ENCODE data around the gene TMEM198.

Gene TMEM198

DNA sequence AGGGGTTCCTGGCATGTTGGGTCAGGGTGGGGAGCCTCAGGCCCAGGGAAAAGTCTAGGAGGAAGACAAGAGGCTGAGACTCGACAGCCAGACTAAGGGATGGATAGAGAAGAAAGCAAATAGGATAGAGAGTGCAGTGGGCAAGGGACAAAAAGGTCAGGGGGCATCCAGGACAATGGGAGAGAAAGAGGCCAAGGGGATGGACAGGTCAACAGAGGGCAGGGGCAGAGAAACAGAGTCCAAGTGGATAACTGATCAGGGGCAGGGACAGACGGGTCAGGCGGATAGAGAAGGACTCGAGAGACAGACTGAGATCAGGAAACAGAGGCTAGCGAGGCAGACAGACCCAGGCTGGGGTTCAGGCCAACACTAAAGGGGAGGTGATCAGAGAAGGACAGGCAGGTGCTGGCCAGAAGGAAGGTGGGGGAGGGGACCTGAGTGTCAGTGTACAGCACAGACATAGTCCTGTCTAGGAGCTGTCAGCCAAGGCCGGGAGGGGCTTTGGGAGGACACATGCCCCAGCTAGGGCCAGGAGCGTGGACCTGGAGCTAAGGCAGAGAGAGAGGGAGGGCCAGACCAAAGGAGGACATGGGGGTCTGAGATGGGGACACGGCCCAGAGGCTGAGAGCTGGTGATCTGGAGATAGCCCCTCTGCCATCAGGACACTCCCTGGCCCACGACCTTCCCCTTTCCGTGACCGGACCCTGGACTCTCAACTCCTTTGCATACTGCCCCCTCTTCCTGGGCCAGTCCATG lies 17.3 kb upstream of the TMEM198 start:
- DNase-seq = no peak

GRCh38 chr2:219527076-219527394 lies 16.8 kb upstream of the TMEM198 start:
- peak; percentile 25 for DNase-seq

- DNase-seq = no peak
Measured at GRCh38 chr2:219527472-219527871, 16.4 kb upstream of the TMEM198 start.

- DNase-seq = peak; percentile 65
Measured at GRCh38 chr2:219530048-219530963, 13.5 kb upstream of the TMEM198 start.

GRCh38 chr2:219531639-219532377 lies 12.0 kb upstream of the TMEM198 start:
- no peak for DNase-seq

GRCh38 chr2:219532378-219532649 lies 11.5 kb upstream of the TMEM198 start:
- no peak for DNase-seq

DNA sequence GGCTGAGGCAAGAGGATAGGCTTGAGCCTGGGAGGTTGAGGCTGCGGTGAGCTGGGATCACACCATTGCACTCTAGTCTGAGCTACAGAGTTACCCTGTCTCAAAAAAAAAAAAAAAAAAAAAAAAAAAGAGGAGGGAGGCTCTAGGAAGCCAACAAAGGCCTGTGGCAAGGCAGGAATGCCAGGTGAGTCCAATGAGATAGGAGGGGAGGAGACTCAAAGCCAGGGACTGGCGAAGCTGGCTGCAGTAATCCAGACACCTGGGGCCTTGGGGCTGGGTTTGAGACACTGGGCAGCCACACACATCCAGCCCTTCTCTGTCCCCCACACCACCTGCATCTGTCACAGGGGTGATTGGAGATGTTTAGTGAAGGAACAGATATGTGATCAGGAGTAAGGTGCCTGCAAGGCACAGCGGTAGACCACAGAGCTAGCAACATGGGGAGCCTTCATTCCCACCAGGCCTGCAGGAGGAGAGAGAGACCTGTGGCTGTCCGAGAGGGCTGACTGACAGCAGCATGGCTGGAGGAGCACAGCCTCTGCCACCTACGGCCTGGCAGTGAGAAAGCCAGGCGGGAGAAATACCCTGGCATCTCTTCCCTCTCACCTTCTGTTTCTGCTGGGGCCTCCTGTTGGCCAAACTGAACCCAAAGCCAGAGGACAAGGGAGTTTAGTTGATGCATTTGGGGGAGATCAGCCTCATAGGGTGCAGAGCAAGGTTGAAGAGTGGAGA lies 9.7 kb upstream of the TMEM198 start:
- no peak for DNase-seq

DNA sequence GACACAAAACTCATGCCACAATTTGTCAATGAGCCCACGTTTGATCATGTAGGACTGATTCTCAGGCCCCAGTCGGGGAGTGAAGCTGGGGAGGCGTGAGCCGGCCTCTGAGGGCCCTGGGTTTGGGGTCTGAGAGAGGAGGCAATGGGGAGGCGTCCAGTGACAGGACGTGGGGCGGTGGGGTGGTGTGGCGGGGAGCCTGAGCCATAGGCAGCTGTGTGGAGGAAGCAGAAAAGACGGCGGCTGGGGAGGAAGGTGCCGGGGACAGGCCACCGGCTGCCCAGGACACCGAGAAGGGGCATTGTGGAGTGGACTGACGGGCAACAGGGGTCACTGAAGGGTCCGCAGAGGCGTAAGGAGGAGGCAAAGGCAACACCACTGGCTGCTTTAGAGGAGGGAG lies 7.4 kb upstream of the TMEM198 start:
- no peak for DNase-seq

GRCh38 chr2:219536967-219537366 lies 6.9 kb upstream of the TMEM198 start:
- DNase-seq = no peak

DNA sequence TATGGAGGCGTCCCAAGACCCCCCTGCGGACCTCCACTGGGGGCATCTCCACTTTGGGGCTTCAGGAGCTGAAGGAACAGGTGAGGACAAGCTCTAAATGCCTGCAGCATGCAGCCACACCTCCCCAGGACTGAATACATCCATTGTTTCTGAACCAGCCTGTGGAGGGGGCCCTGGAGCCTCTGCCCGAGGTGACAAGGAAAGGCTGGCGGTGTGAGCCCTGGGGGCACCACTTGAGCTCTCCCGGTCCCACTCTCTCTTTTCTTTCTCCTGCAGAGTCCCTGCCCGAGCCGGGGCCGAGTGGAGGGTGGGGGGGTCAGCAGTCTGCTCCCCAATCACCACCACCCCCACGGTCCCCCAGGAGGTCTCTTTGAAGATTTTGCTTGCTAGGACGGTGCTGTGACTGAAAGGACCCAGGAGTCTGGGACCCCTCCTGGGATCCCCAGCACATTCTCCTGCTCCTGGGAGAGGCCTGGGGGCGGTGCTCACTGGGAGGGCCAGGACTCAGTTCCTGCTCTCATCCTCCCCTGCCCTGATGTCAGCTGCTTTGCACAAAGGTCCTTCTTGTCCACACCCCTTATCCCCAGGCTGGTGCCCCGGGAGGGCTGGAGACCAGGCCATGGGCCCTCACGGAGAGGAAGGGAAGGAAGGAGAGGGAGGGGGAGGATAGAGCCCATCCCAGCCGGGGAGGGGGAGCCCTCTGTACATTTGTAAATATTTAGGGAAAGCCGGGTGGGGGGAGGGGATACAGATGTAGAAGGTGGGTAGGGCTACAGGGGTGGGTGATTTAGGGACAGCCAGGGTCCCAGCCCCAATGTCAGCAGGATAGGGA lies 6.0 kb upstream of the TMEM198 start:
- no peak for DNase-seq

- DNase-seq = no peak
Measured at GRCh38 chr2:219538504-219538951, 5.3 kb upstream of the TMEM198 start.

DNA sequence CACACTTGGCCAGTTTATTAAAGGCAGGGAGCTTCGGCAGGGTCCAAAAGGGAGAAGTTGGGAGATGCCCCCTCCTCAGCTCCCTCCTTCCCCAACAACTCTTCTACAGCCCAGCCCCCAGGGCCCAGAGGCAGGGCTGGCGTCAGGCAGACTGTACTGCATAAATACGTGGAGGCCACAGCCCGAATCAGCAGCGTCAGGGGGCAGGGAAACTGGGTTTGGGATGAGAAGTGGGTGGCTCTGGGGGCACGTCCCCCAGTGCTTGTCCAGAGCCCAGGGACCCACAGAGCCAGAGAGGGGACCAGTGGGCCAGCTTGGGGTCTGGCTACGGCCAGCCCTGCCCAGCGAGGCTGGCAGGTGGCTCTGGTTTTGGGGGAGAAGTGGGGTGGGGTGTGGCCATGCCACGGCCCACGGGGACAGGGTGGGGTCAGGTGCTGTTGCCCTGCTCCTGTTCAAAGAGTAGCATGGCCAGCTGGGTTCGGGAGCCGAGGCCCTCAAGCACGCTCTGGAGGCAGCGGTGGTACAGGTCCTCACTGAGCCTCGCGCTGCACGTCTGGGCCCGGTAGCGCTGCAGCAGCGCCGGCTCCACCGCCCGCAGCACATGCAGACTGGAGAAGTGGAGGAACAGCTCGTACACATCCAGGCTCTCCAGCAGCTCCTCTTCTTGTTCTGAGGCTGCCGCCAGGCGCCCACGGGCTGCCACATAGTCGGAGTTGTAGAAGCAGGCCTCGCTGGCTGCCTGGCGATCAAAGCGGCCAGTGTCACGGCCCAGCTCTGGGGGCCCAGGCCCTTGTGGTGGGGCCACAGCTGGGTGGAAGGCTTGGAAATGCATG lies 4.7 kb upstream of the TMEM198 start:
- DNase-seq = no peak

DNA sequence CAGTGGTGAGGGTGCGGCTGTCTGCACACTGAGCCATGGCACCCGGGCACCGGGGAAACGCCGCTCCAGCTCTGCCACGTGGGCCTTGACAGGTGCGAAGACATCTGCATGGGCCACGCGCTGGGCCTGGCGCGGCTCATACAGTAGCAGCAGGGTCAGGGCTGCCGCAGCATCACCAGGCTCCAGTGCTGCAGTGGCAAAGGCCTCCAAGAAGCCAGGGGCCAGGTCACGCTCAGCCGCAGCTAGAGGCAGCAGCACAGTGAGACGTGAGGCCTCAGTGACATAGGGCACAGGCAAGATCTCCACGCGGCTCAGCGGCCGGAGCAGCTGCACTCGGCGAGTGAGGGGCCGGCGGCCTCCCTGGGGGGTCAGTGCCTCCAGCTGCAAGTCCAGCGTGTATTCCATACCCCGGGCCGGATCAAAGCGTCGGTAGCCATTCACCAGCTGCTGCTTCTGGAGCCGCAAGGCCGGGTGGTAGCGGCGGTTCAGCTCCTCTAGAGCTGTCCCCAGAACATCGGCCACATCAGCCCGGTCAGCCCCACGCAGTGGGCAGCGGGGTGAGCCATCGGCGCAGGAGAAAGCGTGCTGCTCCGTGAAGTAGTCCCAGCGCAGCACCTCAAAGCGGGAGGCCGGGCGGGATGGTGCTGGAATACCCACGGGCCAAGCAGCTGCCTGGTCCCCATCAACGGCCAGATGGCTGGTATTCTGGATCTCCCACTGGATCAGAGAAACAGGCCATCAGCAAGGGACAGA lies 3.7 kb upstream of the TMEM198 start:
- DNase-seq = no peak

DNA sequence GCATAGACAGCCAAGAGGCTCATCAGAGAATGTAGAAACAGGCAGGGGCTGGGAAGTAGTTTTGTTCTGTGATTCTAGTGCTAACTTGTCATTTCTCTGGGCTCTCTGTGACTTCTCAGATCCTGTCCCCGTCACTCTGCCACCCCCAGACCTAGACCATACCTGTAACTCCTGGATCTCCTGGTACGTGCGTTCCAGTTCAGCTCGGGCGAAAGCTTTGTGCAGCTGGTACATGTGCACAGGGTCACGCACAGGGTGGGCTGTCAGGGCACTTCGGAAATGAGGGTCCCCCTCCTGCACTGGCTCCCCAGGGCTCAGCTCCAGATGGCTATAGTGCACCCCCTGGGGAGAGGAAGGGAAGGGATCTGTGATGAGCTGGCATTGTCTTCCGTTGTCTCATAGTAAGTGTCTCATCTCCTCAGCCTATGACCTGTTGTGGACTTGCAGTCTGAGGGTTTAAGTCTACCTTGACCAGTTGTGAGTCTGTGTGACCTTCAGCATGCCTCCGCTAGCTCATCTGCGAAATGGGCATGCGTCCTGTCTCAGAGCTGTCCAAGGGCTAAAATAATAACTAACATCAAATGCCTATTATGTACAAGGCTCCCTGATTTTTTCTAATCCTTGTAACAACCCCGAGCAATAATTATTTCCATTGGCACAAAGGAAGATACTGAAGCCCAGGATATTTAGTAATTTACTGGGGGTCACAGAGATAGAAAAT lies 2.9 kb upstream of the TMEM198 start:
- DNase-seq = no peak

DNA sequence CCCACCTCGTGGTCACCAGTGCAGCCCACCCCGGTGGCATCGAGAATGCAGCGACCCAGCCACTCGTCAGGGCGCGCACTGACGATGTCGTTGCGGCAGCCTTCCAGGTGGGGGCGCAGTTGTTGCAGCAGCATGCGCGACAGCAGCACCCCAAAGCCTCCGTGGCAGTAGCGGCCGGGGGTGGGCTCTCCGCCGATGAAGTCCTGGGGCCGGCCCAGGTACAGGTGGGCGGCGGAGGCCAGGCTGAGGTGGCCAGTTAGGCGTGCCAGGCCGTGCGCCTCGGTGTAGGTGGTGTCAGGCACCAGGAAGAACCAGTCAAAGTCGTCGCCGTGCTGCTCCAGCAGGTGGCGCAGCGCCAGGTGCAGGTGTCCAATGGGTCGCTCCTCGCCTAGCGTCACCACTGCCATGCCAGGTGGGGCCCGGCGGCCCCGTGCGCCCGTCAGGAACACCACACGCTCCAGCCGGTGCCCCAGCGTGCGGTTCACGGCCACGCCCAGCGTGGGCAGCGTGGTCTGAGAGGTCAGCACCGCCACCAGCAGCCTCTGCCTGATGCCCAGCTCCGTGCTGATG lies 2.1 kb upstream of the TMEM198 start:
- DNase-seq = peak; percentile 69

- DNase-seq = no peak
Measured at GRCh38 chr2:219542931-219543595, 765 bp upstream of the TMEM198 start.

GRCh38 chr2:219544567-219544966 lies 739 bp downstream of the TMEM198 start:
- DNase-seq = no peak

GRCh38 chr2:219545295-219545942 lies 1.6 kb downstream of the TMEM198 start:
- no peak for DNase-seq

Data from NCI-H1092 treated with DMSO at 0.1 percent for 48 hours (cell line).